SH-SY5Y (cell line): Measurements from ENCODE around the gene ARHGAP24.

ENCODE experiments used
- GATA2 ChIP-seq: IDR thresholded peaks from 2 replicates; pipeline ENCODE4 v1.6.1; 2011; ENCODE audit warnings: mild to moderate bottlenecking, low read depth, low read length
- GATA3 ChIP-seq: IDR thresholded peaks from 2 replicates; pipeline ENCODE4 v1.6.1; 2011; ENCODE audit warnings: low read depth, mild to moderate bottlenecking, low read length, moderate library complexity

DNA sequence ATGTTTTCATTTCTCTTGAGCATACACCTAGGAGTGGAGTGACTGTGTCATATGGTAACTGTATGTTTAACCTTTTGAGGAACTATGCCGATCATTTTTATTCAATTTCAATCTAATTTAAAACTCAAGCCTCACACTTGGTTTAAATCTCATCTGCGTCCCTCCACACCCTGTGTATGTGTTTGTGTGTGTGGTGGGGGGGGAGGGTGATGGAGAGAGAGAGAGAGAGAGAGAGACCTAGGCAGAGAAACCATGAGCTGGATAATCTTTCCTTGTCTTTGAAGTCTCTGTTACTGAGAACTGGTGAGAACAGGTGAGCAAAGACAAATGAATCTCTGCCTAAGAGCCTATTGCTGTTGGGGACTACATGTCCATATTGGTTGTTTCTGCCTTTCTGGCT is 105.0 kb downstream of the ARHGAP24 start:
- TF ChIP-seq GATA3 (no peak), GATA2 (no peak)
